ENCODE results near the gene STAC2.

GRCh38 chr17:39165841-39166349, 59.9 kb downstream of the STAC2 start, which contains the start of gene ARL5C:
- TF ChIP-seq, protein P1, sequence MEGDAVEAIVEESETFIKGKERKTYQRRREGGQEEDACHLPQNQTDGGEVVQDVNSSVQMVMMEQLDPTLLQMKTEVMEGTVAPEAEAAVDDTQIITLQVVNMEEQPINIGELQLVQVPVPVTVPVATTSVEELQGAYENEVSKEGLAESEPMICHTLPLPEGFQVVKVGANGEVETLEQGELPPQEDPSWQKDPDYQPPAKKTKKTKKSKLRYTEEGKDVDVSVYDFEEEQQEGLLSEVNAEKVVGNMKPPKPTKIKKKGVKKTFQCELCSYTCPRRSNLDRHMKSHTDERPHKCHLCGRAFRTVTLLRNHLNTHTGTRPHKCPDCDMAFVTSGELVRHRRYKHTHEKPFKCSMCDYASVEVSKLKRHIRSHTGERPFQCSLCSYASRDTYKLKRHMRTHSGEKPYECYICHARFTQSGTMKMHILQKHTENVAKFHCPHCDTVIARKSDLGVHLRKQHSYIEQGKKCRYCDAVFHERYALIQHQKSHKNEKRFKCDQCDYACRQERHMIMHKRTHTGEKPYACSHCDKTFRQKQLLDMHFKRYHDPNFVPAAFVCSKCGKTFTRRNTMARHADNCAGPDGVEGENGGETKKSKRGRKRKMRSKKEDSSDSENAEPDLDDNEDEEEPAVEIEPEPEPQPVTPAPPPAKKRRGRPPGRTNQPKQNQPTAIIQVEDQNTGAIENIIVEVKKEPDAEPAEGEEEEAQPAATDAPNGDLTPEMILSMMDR (IDR thresholded peaks at IDR 0.05): no peak
- TF ChIP-seq POLR2A (IDR thresholded peaks at IDR 0.05): no peak

Measured in sigmoid colon (tissue), 3 donors.